Caki2 (cell line): Measurements from ENCODE around the gene EBF4. TPM values are rescaled to one million over a fixed set of nuclear protein-coding genes. Genes with fewer than 3 reads are reported as not detected.
"Not testable (repeated sequence)": the region's sequence is repeated elsewhere in the genome, so short reads cannot be mapped to it uniquely, and the experiment has no call there.

Source experiments
- DNase-seq: peaks from one replicate; pipeline ENCODE4 v3.0.0-alpha.2; 2015; ENCODE audit warnings: low read depth
- in situ Hi-C: cut with HindIII; loops from 2 replicates; pipeline ENCODE4 v1.10.0; 2016; ENCODE audit warnings: low sequenced_read_pairs, low pct_unique_long_range_greater_than_20kb, mixed read lengths
- total RNA-seq: library from RNA; depleted of rRNA; stranded (reverse); fragments of >200 nt; shearing (Covaris generic); gene quantifications from 2 replicates; pipeline ENCODE4 v1.2.3, GENCODE V29; 2014; ENCODE audit warnings: low replicate concordance

EBF4 gene
- total RNA-seq, 1 experiment from 2014 or later: 12.7 TPM

- no peak for DNase-seq
- in situ Hi-C loops: no loop called here
Measured at GRCh38 chr20:2762578-2763131, 70.1 kb downstream of the EBF4 start.

GRCh38 chr20:2763186-2763585 lies 70.6 kb downstream of the EBF4 start:
- no peak for DNase-seq
- in situ Hi-C loops: no loop called here

- in situ Hi-C loops: no loop called here
- no peak for DNase-seq
Measured at GRCh38 chr20:2767768-2768631, 75.4 kb downstream of the EBF4 start.

GRCh38 chr20:2768632-2769015 lies 76.0 kb downstream of the EBF4 start:
- in situ Hi-C loops: no loop called here
- DNase-seq: no peak

GRCh38 chr20:2770091-2770490 lies 77.5 kb downstream of the EBF4 start:
- DNase-seq, in situ Hi-C loops: not testable (repeated sequence)

- in situ Hi-C loops: no loop called here
- DNase-seq: no peak
Measured at GRCh38 chr20:2771631-2772080, 79.1 kb downstream of the EBF4 start.

- in situ Hi-C loops: no loop called here
- no peak for DNase-seq
Measured at GRCh38 chr20:2773812-2774211, 81.2 kb downstream of the EBF4 start.

GRCh38 chr20:2775139-2775538 lies 82.6 kb downstream of the EBF4 start:
- DNase-seq: no peak
- in situ Hi-C loops: no loop called here

- in situ Hi-C loops: no loop called here
Measured at GRCh38 chr20:2778602-2779321, 86.2 kb downstream of the EBF4 start.

GRCh38 chr20:2780948-2781347 lies 88.4 kb downstream of the EBF4 start:
- in situ Hi-C loops: no loop called here
- DNase-seq: no peak

More at GRCh38 chr20:2778602-2779321, 86.2 kb downstream of the EBF4 start:
- no peak for DNase-seq

GRCh38 chr20:2783908-2784566 lies 91.5 kb downstream of the EBF4 start:
- in situ Hi-C loops: no loop called here

GRCh38 chr20:2793471-2793870 lies 100.9 kb downstream of the EBF4 start:
- in situ Hi-C loops: no loop called here
- no peak for DNase-seq

More at GRCh38 chr20:2783908-2784566, 91.5 kb downstream of the EBF4 start:
- DNase-seq: no peak

- DNase-seq: no peak
- in situ Hi-C loops: no loop called here
Measured at GRCh38 chr20:2794202-2794748, 101.7 kb downstream of the EBF4 start.

GRCh38 chr20:2794866-2795447 lies 102.4 kb downstream of the EBF4 start:
- in situ Hi-C loops: no loop called here

GRCh38 chr20:2795451-2795850 lies 102.9 kb downstream of the EBF4 start:
- DNase-seq: no peak
- in situ Hi-C loops: no loop called here

More at GRCh38 chr20:2794866-2795447, 102.4 kb downstream of the EBF4 start:
- no peak for DNase-seq

GRCh38 chr20:2796011-2796660 lies 103.6 kb downstream of the EBF4 start:
- in situ Hi-C loops: no loop called here

GRCh38 chr20:2797136-2797983 lies 104.8 kb downstream of the EBF4 start:
- DNase-seq: no peak
- in situ Hi-C loops: no loop called here

More at GRCh38 chr20:2796011-2796660, 103.6 kb downstream of the EBF4 start:
- DNase-seq: no peak
